ENCODE results near the gene CACNA1G.

- TF ChIP-seq CTCF (IDR thresholded peaks at IDR 0.05; ENCODE audit: extremely low read depth in 1 of 2, insufficient read depth in 1 of 2, low read depth in 1 of 2, low read length in 2 of 2) (no peak), POLR2A (IDR thresholded peaks at IDR 0.05; ENCODE audit: low read depth, low read length) (no peak), FOS (IDR thresholded peaks at IDR 0.05; ENCODE audit: borderline replicate concordance, insufficient read depth, low read length) (no peak), POLR2AphosphoS5 (IDR thresholded peaks at IDR 0.05; ENCODE audit: insufficient read depth, low read depth, low read length) (no peak), EZH2 (IDR thresholded peaks at IDR 0.05; ENCODE audit: borderline replicate concordance, low read depth, low read length, severe bottlenecking) (no peak), MYC (IDR thresholded peaks at IDR 0.05; ENCODE audit: low read depth, low read length) (no peak), JUN (IDR thresholded peaks at IDR 0.05; ENCODE audit: borderline replicate concordance, insufficient read depth, insufficient read length, low read depth) (no peak), GATA2 (IDR thresholded peaks at IDR 0.05; ENCODE audit: insufficient read depth, insufficient read length, low read depth, low read length) (no peak)
- TF ChIP-seq, protein P1, sequence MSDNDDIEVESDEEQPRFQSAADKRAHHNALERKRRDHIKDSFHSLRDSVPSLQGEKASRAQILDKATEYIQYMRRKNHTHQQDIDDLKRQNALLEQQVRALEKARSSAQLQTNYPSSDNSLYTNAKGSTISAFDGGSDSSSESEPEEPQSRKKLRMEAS (IDR thresholded peaks at IDR 0.05; ENCODE audit: insufficient read depth, insufficient read length), result no peak
These were observed 96.0 kb downstream of the CACNA1G start for GRCh38 chr17:50656509-50656908.

Measured in endothelial cell of umbilical vein (primary cell).